Peyer's patch (tissue), 4 donors: ENCODE results near the gene ACAD11. TPM values are rescaled to one million over a fixed set of nuclear protein-coding genes. Genes with fewer than 3 reads are reported as not detected.

ENCODE experiments used
- DNase-seq, 3 donors: peaks; one replicate each; pipeline ENCODE4 v3.0.0-alpha.2; 2017 to 2019
- H3K27ac ChIP-seq, 4 donors: fragments of 200-600 bp; sonication (generic); one replicate each; pipeline ENCODE4 v1.5.1; 2016 to 2019
- H3K27me3 ChIP-seq, 2 donors: fragments of 200-600 bp; sonication (generic); one replicate each; pipeline ENCODE4 v1.5.1; 2019
- H3K36me3 ChIP-seq, 3 donors: fragments of 200-600 bp; sonication (generic); one replicate each; pipeline ENCODE4 v1.5.1; 2016 to 2019
- H3K4me1 ChIP-seq, 4 donors: fragments of 200-600 bp; sonication (generic); one replicate each; pipeline ENCODE4 v1.5.1; 2016 to 2019
- H3K4me3 ChIP-seq, 4 donors: fragments of 200-600 bp; sonication (generic); 1 replicate in 3 of 4; 2 replicates in 1 of 4; pipeline ENCODE4 v1.5.1; 2016 to 2019; ENCODE audit warnings: mild to moderate bottlenecking in 1 of 4
- H3K9me3 ChIP-seq, 4 donors: fragments of 200-600 bp; sonication (generic); one replicate each; pipeline ENCODE4 v1.5.1; 2016 to 2019; ENCODE audit warnings: mild to moderate bottlenecking in 1 of 4
- CTCF ChIP-seq, 6 experiments: fragments of 450-650 bp in 4 of 6; fragments of 200-600 bp in 2 of 6; sonication (generic) in 1 of 6; IDR thresholded peaks; one replicate each; pipeline ENCODE4 v1.5.1; 2017 to 2019; ENCODE audit warnings: antibody characterized with exemption in 6 of 6, mild to moderate bottlenecking in 3 of 6, moderate library complexity in 1 of 6
- POLR2A ChIP-seq, 2 donors: fragments of 450-650 bp; IDR thresholded peaks; one replicate each; pipeline ENCODE4 v1.5.1; 2017; ENCODE audit warnings: antibody characterized with exemption in 2 of 2, mild to moderate bottlenecking in 2 of 2, moderate library complexity in 2 of 2
- total RNA-seq, 4 donors: library from RNA; depleted of rRNA; stranded (reverse); fragments of >200 nt; gene quantifications; one replicate each; pipeline ENCODE4 v1.1.0, GENCODE V29; 2016

The ACAD11 gene
- total RNA-seq, 4 donors from 2014 or later = 87.2 to 138 (median 114) TPM

DNA sequence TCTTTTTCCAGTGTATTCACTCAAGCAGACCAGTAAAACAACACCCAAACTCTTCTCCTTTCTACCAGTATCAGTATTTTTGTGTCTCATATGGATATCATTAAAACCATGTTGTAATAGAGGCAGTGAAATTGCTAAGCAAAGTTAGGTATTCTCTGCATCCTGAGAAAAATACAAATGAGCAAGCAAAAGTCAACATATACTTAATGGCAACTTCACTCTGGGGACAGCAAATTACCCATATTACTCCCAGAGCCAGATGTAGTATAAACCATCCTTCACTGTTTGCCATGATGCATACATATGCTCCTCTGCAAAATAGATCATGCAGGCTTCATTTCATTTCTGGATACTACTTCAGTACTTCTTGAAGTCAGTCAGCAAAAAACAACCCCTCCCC is 22.6 kb upstream of the ACAD11 start:
- H3K9me3 ChIP-seq = no peaks in the 10 kb centered on the region
- H3K4me3 ChIP-seq = no peak overlapping the region
- TF ChIP-seq CTCF (IDR thresholded peaks at IDR 0.05) (no peak), POLR2A (IDR thresholded peaks at IDR 0.05) (no peak)
- no peaks in the 10 kb centered on the region for H3K27me3 ChIP-seq
- DNase-seq = no peak
- no peak overlapping the region for H3K27ac ChIP-seq
- H3K4me1 ChIP-seq = no peaks in the 10 kb centered on the region
- peaks cover 0 to 83% (median 0%) of the 10 kb centered on the region in 3 donors for H3K36me3 ChIP-seq

DNA sequence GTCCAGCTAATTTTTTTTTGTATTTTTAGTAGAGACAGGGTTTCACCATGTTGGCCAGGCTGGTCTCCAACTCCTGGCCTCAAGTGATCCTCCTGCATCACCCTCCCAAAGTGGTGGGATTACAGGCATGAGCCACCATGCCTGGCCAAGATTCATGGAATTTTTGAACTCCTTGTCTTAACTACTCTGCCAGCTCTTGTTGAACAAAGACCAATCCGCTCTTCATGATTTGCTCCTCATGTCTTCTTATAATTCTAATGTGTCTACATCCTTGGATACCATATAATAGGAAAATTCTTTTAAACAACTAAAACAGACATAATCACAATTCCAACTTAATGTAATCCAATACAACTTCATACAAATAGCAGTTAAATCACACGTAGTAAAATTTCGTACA is 21.8 kb upstream of the ACAD11 start:
- Histone ChIP-seq H3K4me1 (no peaks in the 10 kb centered on the region), H3K36me3 (peaks cover 0 to 84% (median 0%) of the 10 kb centered on the region in 3 donors), H3K9me3 (no peaks in the 10 kb centered on the region), H3K27me3 (no peaks in the 10 kb centered on the region), H3K4me3 (no peak overlapping the region), H3K27ac (no peak overlapping the region)
- DNase-seq = no peak
- TF ChIP-seq CTCF (IDR thresholded peaks at IDR 0.05) (no peak), POLR2A (IDR thresholded peaks at IDR 0.05) (no peak)

GRCh38 chr3:132679911-132680310 is 20.3 kb upstream of the ACAD11 start:
- no peak for TF ChIP-seq POLR2A (IDR thresholded peaks at IDR 0.05)
- no peak for TF ChIP-seq CTCF (IDR thresholded peaks at IDR 0.05)
- H3K36me3 ChIP-seq = peaks cover 0 to 84% (median 0%) of the 10 kb centered on the region in 3 donors
- H3K27ac ChIP-seq = no peak overlapping the region
- DNase-seq = no peak
- no peaks in the 10 kb centered on the region for H3K4me1 ChIP-seq
- H3K9me3 ChIP-seq = no peaks in the 10 kb centered on the region
- no peaks in the 10 kb centered on the region for H3K27me3 ChIP-seq
- H3K4me3 ChIP-seq = no peak overlapping the region

DNA sequence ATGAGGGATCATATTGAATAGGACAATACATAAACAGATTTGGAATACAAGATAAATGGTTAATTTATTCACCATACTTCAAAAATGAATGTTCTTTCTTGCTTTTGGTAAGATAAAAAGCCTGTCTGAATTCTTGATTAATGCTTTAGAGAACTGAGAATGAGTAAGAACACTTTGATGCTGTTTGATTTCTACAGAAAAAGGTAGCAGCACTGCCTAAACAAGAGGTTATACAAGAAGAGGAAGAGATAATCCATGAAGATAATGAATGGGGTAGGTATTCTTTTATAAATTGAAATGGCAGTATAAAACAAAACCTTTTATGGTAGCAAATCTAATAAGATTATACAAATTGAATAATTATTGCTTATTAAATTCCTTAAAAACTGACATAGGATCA is 15.8 kb upstream of the ACAD11 start:
- Histone ChIP-seq H3K4me1 (no peaks in the 10 kb centered on the region), H3K9me3 (no peaks in the 10 kb centered on the region), H3K27me3 (no peaks in the 10 kb centered on the region), H3K4me3 (no peak overlapping the region), H3K36me3 (peaks cover 0 to 87% (median 0%) of the 10 kb centered on the region in 3 donors), H3K27ac (no peak overlapping the region)
- TF ChIP-seq POLR2A (IDR thresholded peaks at IDR 0.05) (no peak), CTCF (IDR thresholded peaks at IDR 0.05) (no peak)
- no peak for DNase-seq

GRCh38 chr3:132669256-132669777 is 9.7 kb upstream of the ACAD11 start:
- H3K4me1 ChIP-seq = no peaks in the 10 kb centered on the region
- H3K27me3 ChIP-seq = no peaks in the 10 kb centered on the region
- no peak for TF ChIP-seq POLR2A (IDR thresholded peaks at IDR 0.05)
- no peak for TF ChIP-seq CTCF (IDR thresholded peaks at IDR 0.05)
- no peak overlapping the region for H3K27ac ChIP-seq
- H3K9me3 ChIP-seq = no peaks in the 10 kb centered on the region
- no peak for DNase-seq
- no peak overlapping the region for H3K4me3 ChIP-seq
- H3K36me3 ChIP-seq = peaks cover 0 to 43% (median 0%) of the 10 kb centered on the region in 3 donors
